ENCODE measurements around the gene HDAC11.
A peak's percentile ranks its signal among the peaks of the same experiment; 100 is the strongest.

The HDAC11 gene

DNA sequence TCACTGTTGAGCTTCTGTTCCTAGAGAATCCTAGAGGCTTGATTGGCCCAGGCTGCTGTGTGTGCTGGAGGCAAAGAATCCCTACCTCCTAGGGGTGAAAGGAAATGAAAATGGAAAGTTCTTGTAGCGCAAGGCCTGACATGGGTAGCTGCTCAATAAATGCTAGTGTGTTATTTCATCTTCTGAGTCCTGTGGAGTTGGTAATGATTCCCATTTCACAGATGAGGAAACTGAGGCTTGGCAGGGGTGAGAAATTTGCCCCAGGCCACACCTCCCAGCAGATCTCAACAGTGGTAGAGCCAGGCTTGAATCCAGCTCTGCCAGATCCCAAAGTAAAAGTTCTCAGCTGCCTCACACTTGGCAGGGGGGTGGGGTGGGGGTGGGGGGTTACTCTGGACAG lies 26.1 kb downstream of the HDAC11 start:
- Mint-ChIP-seq H3K4me1 (peaks cover 36% of the 10 kb centered on the region), H3K4me3 (no peak overlapping the region), H3K27ac (no peak overlapping the region), H3K36me3 (ENCODE audit: low read depth) (peaks cover 4% of the 10 kb centered on the region), H3K27me3 (ENCODE audit: low read depth, poor library complexity) (no peaks in the 10 kb centered on the region), H3K9me3 (no peaks in the 10 kb centered on the region)
- TF ChIP-seq, protein P1, sequence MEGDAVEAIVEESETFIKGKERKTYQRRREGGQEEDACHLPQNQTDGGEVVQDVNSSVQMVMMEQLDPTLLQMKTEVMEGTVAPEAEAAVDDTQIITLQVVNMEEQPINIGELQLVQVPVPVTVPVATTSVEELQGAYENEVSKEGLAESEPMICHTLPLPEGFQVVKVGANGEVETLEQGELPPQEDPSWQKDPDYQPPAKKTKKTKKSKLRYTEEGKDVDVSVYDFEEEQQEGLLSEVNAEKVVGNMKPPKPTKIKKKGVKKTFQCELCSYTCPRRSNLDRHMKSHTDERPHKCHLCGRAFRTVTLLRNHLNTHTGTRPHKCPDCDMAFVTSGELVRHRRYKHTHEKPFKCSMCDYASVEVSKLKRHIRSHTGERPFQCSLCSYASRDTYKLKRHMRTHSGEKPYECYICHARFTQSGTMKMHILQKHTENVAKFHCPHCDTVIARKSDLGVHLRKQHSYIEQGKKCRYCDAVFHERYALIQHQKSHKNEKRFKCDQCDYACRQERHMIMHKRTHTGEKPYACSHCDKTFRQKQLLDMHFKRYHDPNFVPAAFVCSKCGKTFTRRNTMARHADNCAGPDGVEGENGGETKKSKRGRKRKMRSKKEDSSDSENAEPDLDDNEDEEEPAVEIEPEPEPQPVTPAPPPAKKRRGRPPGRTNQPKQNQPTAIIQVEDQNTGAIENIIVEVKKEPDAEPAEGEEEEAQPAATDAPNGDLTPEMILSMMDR (IDR thresholded peaks at IDR 0.05): no peak
- DNase-seq: no peak

DNA sequence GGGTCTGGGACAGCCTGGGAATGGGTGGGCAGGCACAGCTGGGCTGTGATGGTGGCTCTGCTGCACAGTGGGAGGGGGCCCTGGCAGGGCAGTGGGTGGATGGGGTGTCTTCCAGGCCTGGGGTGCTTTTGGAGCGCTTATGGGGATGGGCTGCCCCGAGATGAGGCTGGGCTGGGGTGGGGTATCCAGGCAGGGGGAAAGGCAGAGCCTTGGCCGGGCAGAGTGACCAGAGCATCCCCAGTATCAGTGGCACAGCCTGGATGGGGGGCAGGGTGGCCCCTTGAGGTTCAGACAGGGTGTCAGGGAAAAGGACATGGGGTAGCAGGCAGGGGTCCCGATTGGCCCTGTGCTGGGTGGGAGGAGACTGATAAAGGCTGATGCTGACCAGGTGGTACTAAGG lies 26.6 kb downstream of the HDAC11 start:
- DNase-seq: no peak
- TF ChIP-seq, protein P1 (IDR thresholded peaks at IDR 0.05): no peak
- Mint-ChIP-seq H3K36me3 (ENCODE audit: low read depth) (peaks cover 7% of the 10 kb centered on the region), H3K27me3 (ENCODE audit: low read depth, poor library complexity) (no peaks in the 10 kb centered on the region), H3K27ac (no peak overlapping the region), H3K9me3 (no peaks in the 10 kb centered on the region), H3K4me3 (no peak overlapping the region), H3K4me1 (peaks cover 36% of the 10 kb centered on the region)

DNA sequence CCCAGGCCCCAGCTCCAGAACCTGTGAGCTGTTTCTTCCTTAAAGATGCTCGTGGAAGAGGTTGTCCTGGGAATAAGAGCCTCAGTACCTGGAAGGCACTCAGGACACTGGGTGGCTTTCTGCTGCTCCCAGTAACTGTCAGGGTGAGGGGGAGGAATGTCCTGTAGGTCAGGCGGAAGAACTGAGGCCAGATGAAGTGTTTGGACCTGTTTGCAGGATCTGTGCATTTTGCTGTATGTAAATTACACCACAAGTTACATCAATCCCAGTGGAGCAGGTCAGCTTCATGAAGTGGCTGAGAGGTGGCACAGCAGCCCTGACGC lies 27.1 kb downstream of the HDAC11 start:
- Mint-ChIP-seq H3K9me3 (no peaks in the 10 kb centered on the region), H3K4me1 (peaks cover 34% of the 10 kb centered on the region), H3K36me3 (ENCODE audit: low read depth) (peaks cover 9% of the 10 kb centered on the region), H3K4me3 (peak overlapping the region; percentile 44), H3K27ac (peak overlapping the region; percentile 79), H3K27me3 (ENCODE audit: low read depth, poor library complexity) (no peaks in the 10 kb centered on the region)
- TF ChIP-seq, protein P1 (IDR thresholded peaks at IDR 0.05): no peak
- DNase-seq: no peak

DNA sequence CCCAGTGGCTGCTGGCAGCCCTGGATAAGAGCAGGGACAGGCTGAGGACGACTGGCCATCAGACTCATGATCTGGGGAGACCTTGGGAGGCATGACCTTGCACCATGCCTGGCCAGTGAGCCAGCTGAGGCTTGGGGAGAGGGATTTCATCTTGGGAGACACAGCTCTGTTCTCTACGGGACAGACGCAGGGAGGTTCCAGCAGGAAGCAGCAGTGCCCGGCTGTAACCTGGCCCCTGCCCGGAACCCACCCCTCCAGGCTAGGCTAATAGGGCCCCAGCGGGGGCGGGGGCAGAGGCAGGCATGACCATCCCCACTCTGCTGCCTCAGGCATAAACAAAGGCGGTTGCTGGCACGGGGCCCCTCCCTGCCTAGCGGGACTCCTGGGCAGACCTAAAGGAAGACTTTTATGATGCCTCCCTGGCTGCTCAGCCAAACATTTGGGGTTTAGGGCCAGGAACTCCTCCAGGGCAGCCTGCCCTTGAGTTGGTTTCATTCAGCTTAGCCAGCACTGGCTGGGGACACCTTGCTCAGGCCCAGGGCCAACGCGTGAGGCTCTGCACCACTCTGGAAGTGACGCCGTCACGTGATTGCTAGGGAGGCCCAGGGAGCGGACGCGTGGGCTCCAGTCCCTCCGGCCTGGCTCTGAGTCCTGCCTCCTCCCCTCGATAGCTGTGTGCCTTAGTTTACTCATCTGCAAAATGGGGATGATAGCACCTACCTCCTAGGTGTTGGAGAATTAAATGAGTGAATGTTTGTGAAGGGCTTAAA lies 27.6 kb downstream of the HDAC11 start:
- H3K27ac Mint-ChIP-seq: peak overlapping the region; percentile 79

DNA sequence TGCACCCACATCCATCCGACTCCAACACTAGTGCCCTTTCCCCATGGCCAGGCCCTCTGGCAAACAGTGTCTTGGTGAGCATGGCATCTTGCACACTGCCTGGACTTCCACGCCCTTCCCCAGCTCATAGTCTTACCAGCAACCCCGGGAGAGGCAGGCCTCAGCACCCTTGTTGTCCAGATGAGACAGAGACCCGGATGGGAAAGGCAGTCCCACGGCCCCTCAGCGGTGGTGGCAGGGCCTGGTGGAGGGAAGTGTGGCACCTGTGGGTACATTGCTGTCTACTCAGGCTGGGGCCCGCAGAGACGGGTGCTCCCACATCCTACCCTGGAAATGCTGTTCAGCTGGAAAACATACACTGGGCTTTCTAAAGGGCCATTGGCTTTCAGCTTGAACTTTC lies 28.4 kb downstream of the HDAC11 start:
- TF ChIP-seq, protein P1 (IDR thresholded peaks at IDR 0.05): no peak
- Mint-ChIP-seq H3K4me3 (no peak overlapping the region), H3K27ac (no peak overlapping the region), H3K27me3 (ENCODE audit: low read depth, poor library complexity) (no peaks in the 10 kb centered on the region), H3K9me3 (no peaks in the 10 kb centered on the region), H3K36me3 (ENCODE audit: low read depth) (peaks cover 5% of the 10 kb centered on the region), H3K4me1 (peaks cover 36% of the 10 kb centered on the region)
- DNase-seq: no peak

More for the DNA sequence above, 27.6 kb downstream of the HDAC11 start:
- peak; percentile 51 for DNase-seq
- TF ChIP-seq, protein P1 (IDR thresholded peaks at IDR 0.05): no peak
- Mint-ChIP-seq H3K4me1 (peaks cover 34% of the 10 kb centered on the region), H3K36me3 (ENCODE audit: low read depth) (peaks cover 9% of the 10 kb centered on the region), H3K27me3 (ENCODE audit: low read depth, poor library complexity) (no peaks in the 10 kb centered on the region), H3K4me3 (peak overlapping the region; percentile 44), H3K9me3 (no peaks in the 10 kb centered on the region)
